ENCODE data around the gene FAM114A1.

Gene FAM114A1

DNA sequence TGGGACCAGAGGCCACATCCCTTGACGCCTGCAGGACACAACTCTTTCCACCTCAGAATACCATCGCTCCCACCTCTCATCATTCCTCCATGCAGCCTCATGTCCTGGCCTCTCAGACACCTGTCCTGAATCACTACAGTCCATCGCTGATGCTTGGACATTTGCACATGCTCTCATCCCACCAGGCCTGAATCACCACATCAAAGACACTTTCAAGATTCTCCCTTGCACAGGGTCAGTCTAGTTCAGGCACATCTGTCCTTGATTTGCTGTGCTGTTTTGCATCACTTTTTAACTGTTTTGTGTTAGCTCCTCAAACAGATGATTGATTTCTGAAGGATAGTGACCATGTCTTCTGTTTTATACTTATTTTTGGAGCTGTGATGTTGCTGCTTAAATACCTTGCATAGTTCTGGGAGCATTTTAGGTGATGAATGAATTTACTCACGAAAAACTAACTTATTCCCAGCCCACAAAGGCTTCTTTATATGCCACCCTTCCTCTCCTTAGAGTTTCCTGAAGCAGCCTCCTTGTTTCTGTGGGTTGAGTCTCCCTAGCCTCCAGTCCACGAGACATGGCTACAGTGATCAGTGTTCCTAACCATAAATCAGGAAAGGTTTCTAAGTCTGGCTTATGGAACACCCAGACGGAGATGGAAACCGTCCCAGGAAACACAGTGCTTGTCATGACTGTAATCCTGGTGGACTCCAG, 2.6 kb downstream of the FAM114A1 start:
- Histone ChIP-seq H3K27ac (ENCODE audit: insufficient read depth, low read depth, low read length, poor library complexity, severe bottlenecking) (no peak overlapping the region), H3K27me3 (ENCODE audit: control insufficient read depth, insufficient read depth, low read length, poor library complexity, severe bottlenecking) (peaks cover 8% of the 10 kb centered on the region), H3K4me3 (ENCODE audit: insufficient read depth, low read depth, low read length) (no peak overlapping the region), H3K36me3 (ENCODE audit: control insufficient read depth, insufficient read depth, low read length) (no peaks in the 10 kb centered on the region), H3K4me1 (ENCODE audit: control insufficient read depth, insufficient read depth, low read length) (no peaks in the 10 kb centered on the region), H3K9me3 (ENCODE audit: control insufficient read depth, low read length) (no peaks in the 10 kb centered on the region)
- WGBS, 2 experiments = 84 to 93% methylated on average over 7 of the region's 7 CpGs

DNA sequence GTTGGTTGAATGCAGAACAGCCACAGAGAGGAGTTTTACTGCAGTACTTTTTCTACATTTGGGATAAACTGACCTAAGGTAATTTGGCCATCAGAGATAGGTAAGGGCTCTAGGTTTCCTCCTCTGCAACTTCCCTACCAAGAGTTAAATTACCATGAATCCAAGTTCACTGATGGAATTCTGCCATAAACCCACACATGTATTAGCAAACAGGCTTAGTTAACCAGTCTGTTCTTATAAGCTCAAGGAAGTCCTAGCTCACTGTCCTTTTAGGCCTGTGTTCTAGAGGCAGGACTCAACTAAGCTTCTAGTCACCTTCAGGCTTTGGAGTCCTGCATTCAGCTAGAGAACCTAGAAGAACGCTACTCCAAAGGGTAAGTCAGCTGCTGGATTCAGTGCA, 4.0 kb downstream of the FAM114A1 start:
- Histone ChIP-seq H3K27me3 (ENCODE audit: control insufficient read depth, insufficient read depth, low read length, poor library complexity, severe bottlenecking) (peaks cover 8% of the 10 kb centered on the region), H3K4me3 (ENCODE audit: insufficient read depth, low read depth, low read length) (no peak overlapping the region), H3K27ac (ENCODE audit: insufficient read depth, low read depth, low read length, poor library complexity, severe bottlenecking) (no peak overlapping the region), H3K36me3 (ENCODE audit: control insufficient read depth, insufficient read depth, low read length) (no peaks in the 10 kb centered on the region), H3K4me1 (ENCODE audit: control insufficient read depth, insufficient read depth, low read length) (no peaks in the 10 kb centered on the region), H3K9me3 (ENCODE audit: control insufficient read depth, low read length) (no peaks in the 10 kb centered on the region)
- WGBS, 2 experiments = 98% methylated on average over 1 of the region's 1 CpG

DNA sequence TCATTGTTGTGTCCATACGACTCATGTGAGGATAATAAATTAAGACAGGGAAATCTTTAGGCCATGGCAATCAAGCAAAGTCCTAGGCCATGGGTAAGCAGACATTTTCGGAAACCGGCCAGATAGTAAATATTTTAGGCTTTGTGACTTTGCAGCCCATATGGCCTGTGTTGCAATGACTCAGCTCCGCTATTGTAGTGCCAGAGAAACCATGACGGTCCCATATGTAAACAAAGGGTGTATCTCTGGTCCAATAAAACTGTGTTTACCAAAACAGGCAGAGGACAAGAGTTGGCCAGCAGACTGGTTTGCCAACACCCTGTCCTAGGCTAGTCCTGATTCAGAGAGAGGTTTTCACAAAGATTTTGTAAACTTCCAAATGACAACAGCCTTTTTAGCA, 5.0 kb downstream of the FAM114A1 start:
- Histone ChIP-seq H3K27me3 (ENCODE audit: control insufficient read depth, insufficient read depth, low read length, poor library complexity, severe bottlenecking) (peaks cover 8% of the 10 kb centered on the region), H3K4me3 (ENCODE audit: insufficient read depth, low read depth, low read length) (no peak overlapping the region), H3K36me3 (ENCODE audit: control insufficient read depth, insufficient read depth, low read length) (no peaks in the 10 kb centered on the region), H3K27ac (ENCODE audit: insufficient read depth, low read depth, low read length, poor library complexity, severe bottlenecking) (no peak overlapping the region), H3K4me1 (ENCODE audit: control insufficient read depth, insufficient read depth, low read length) (no peaks in the 10 kb centered on the region), H3K9me3 (ENCODE audit: control insufficient read depth, low read length) (no peaks in the 10 kb centered on the region)
- WGBS, 2 experiments = 92% methylated on average over 5 of the region's 5 CpGs

DNA sequence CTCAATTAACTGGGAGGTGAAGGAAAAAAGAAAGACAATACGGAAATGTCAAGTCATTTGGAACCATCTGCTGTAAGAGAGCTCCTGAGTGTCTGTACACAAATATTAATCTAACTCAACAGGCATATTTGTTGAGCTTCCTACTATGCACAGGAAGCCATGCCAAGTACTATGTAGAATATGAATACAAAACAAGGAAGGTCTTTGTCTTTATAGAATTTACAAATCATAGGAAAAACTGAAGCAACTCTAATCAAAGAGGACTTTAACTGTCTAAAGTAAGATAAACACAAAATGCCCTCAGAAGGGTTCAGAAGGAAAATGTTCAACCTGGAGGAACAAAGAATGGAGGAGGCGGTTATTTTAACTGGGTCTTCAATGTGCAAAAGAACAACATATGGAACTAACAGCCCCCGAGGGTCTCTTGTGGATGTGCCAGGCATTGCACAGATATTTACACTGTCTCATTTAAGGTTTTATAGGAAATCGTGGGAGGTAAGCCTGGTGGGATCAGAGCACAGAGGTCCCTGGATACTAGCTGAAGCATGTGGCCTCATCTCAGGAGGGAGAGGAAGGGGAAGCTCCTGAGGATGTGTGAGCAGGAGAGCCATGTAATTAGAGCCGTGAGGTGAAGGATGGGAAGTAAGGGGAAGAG, 5.8 kb downstream of the FAM114A1 start:
- no peaks in the 10 kb centered on the region for H3K36me3 ChIP-seq (ENCODE audit: control insufficient read depth, insufficient read depth, low read length)
- no peaks in the 10 kb centered on the region for H3K4me1 ChIP-seq (ENCODE audit: control insufficient read depth, insufficient read depth, low read length)
- no peaks in the 10 kb centered on the region for H3K9me3 ChIP-seq (ENCODE audit: control insufficient read depth, low read length)
- no peak overlapping the region for H3K27ac ChIP-seq (ENCODE audit: insufficient read depth, low read depth, low read length, poor library complexity, severe bottlenecking)
- peaks cover under 1% of the 10 kb centered on the region for H3K27me3 ChIP-seq (ENCODE audit: control insufficient read depth, insufficient read depth, low read length, poor library complexity, severe bottlenecking)
- H3K4me3 ChIP-seq (ENCODE audit: insufficient read depth, low read depth, low read length) = no peak overlapping the region
- WGBS, 2 experiments = 89 to 91% methylated on average over 4 to 5 of the region's 5 CpGs

DNA sequence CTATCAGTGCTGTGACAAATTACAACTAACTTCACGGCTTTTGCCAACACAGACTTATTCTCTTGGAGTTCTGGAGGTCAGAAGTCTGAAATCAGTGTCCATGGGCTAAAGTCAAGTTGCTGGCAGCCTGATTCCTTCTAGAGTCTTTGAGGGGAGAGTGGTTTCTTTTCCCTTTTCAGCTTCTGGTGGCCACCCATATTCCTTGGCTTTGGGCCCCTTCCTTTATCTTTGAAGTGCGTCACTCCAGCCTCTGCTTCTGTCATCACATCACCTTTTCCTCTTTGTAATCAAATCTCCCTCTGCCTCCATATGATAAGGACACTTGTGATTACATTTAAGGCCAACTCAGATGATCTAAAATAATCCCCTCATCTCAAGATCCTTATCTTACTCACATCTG, 9.0 kb downstream of the FAM114A1 start:
- 90 to 93% methylated on average over 2 of the region's 2 CpGs for WGBS, 2 experiments
- H3K27ac ChIP-seq (ENCODE audit: insufficient read depth, low read depth, low read length, poor library complexity, severe bottlenecking) = no peak overlapping the region
- H3K9me3 ChIP-seq (ENCODE audit: control insufficient read depth, low read length) = no peaks in the 10 kb centered on the region
- H3K36me3 ChIP-seq (ENCODE audit: control insufficient read depth, insufficient read depth, low read length) = no peaks in the 10 kb centered on the region
- H3K4me1 ChIP-seq (ENCODE audit: control insufficient read depth, insufficient read depth, low read length) = no peaks in the 10 kb centered on the region
- H3K27me3 ChIP-seq (ENCODE audit: control insufficient read depth, insufficient read depth, low read length, poor library complexity, severe bottlenecking) = no peaks in the 10 kb centered on the region
- no peak overlapping the region for H3K4me3 ChIP-seq (ENCODE audit: insufficient read depth, low read depth, low read length)

DNA sequence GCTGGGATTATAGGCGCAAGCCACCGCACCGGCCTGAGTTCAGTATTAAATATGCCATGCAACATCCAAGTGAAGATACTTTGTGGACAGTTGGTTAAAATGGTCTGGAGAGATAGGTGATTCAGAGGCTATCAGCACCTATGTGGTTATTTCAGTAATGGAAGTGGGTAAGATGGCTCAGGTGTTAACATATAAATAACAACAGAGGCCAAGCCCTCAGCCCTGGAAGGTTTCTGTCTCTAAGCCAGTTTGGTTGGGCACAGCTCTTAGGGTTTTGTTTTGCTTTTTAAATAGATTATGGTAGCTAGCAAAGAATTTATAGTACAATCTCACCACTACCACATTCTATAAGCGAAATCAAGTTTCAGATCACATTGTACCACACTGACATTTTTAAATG, 16.6 kb downstream of the FAM114A1 start:
- Histone ChIP-seq H3K4me3 (ENCODE audit: insufficient read depth, low read depth, low read length) (no peak overlapping the region), H3K4me1 (ENCODE audit: control insufficient read depth, insufficient read depth, low read length) (no peaks in the 10 kb centered on the region), H3K27ac (ENCODE audit: insufficient read depth, low read depth, low read length, poor library complexity, severe bottlenecking) (no peak overlapping the region), H3K9me3 (ENCODE audit: control insufficient read depth, low read length) (no peaks in the 10 kb centered on the region), H3K36me3 (ENCODE audit: control insufficient read depth, insufficient read depth, low read length) (no peaks in the 10 kb centered on the region), H3K27me3 (ENCODE audit: control insufficient read depth, insufficient read depth, low read length, poor library complexity, severe bottlenecking) (no peaks in the 10 kb centered on the region)
- WGBS, 2 experiments = 89 to 96% methylated on average over 3 of the region's 4 CpGs

DNA sequence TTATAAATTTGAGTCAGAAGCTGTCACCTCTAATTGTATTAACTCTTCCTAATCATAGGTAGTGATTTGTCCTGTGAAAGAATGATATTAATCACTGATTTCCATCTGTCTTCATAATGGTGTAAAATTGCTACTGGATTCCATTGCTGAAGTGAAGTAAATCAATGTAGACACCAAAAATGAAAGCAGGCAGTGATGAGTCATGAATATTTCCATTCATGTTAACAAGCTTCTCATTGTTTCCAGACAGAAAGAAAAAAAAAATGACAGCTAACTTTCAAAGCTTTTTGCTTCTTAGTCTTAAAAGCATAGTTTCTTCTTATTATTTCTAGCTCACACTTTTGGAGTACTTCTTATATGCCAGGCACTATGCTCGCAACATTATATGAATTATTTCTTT, 21.5 kb downstream of the FAM114A1 start:
- H3K36me3 ChIP-seq (ENCODE audit: control insufficient read depth, insufficient read depth, low read length) = no peaks in the 10 kb centered on the region
- 100% methylated on average over 1 of the region's 1 CpG for WGBS, 2 experiments
- no peaks in the 10 kb centered on the region for H3K9me3 ChIP-seq (ENCODE audit: control insufficient read depth, low read length)
- H3K27me3 ChIP-seq (ENCODE audit: control insufficient read depth, insufficient read depth, low read length, poor library complexity, severe bottlenecking) = no peaks in the 10 kb centered on the region
- no peak overlapping the region for H3K27ac ChIP-seq (ENCODE audit: insufficient read depth, low read depth, low read length, poor library complexity, severe bottlenecking)
- no peaks in the 10 kb centered on the region for H3K4me1 ChIP-seq (ENCODE audit: control insufficient read depth, insufficient read depth, low read length)
- no peak overlapping the region for H3K4me3 ChIP-seq (ENCODE audit: insufficient read depth, low read depth, low read length)

DNA sequence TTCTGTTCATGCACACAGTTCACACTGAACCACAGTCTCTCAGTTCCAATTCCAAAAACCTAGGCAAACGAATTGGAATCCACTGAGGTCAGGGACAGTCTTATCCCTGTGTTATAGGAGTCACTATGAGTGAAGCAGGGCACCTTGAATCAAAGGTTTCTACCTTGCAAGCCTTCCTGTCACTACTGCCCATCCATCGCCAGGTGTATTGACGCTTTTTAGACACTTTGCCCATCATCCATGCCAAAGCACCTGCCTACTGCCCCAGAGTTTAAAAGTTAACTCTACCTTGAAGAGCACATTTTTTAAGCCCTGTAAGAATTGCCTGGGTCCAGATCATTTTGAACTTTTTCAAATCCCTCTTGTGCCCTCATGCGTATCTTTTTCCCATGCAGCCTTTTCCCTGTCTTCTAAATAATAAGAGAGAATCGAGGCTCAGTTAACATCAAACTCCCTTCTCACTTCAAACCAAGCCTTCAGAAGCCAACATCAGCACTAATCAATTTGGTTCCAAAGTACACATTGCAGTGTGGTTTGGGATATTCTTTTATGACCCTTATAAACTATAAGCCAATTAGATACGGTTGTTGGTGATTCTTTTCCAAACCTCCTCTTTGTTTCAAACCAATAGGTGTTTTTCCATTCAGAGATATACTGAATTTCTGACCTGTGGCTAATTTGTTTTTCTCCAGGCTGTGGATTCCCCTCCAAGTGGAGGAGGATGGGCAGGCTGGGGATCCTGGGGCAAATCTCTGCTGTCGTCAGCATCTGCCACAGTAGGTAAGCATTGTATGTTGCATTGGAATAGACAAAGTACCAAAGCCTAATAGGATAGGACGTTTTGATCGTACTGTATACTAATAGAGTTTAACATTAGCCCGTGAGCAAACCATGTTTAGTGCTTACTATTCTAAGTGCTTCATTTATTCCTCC, 23.7 kb downstream of the FAM114A1 start:
- Histone ChIP-seq H3K36me3 (ENCODE audit: control insufficient read depth, insufficient read depth, low read length) (no peaks in the 10 kb centered on the region), H3K4me1 (ENCODE audit: control insufficient read depth, insufficient read depth, low read length) (no peaks in the 10 kb centered on the region), H3K27me3 (ENCODE audit: control insufficient read depth, insufficient read depth, low read length, poor library complexity, severe bottlenecking) (no peaks in the 10 kb centered on the region), H3K9me3 (ENCODE audit: control insufficient read depth, low read length) (no peaks in the 10 kb centered on the region), H3K4me3 (ENCODE audit: insufficient read depth, low read depth, low read length) (no peak overlapping the region), H3K27ac (ENCODE audit: insufficient read depth, low read depth, low read length, poor library complexity, severe bottlenecking) (no peak overlapping the region)
- 92% methylated on average over 10 of the region's 10 CpGs for WGBS, 2 experiments

DNA sequence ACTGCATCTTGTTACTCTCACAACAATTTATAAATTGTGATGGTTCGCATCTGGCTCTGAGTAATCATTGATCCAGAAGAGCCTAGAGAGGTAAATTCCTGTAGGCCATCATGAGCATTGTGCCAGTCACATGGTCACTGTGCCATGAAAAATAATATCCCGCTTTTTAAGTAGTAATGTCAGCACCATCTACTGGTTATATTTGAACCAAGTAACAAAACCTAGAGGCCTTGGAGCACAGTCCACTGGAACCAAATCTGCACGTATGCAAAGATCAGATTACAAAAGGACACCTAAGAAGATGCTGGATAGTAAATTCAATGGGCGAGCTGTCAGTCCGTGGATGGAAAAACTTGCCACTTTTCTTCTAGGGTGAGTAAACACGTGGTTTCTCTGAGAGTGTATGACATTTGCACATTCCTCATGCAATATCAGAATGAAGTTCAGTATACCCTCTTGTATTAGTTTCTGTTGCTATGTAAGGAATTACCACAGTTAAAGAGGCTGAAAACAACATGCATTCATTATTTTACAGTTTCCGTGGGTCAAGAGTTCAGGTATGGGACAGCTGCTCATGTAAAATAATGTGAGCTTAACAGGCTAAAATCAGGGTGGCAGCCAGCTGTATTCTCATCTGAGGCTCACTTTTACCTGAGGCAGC, 26.8 kb downstream of the FAM114A1 start:
- no peaks in the 10 kb centered on the region for H3K9me3 ChIP-seq (ENCODE audit: control insufficient read depth, low read length)
- H3K27ac ChIP-seq (ENCODE audit: insufficient read depth, low read depth, low read length, poor library complexity, severe bottlenecking) = no peak overlapping the region
- no peak overlapping the region for H3K4me3 ChIP-seq (ENCODE audit: insufficient read depth, low read depth, low read length)
- H3K36me3 ChIP-seq (ENCODE audit: control insufficient read depth, insufficient read depth, low read length) = no peaks in the 10 kb centered on the region
- 95 to 99% methylated on average over 7 of the region's 7 CpGs for WGBS, 2 experiments
- H3K27me3 ChIP-seq (ENCODE audit: control insufficient read depth, insufficient read depth, low read length, poor library complexity, severe bottlenecking) = no peaks in the 10 kb centered on the region
- H3K4me1 ChIP-seq (ENCODE audit: control insufficient read depth, insufficient read depth, low read length) = no peaks in the 10 kb centered on the region

DNA sequence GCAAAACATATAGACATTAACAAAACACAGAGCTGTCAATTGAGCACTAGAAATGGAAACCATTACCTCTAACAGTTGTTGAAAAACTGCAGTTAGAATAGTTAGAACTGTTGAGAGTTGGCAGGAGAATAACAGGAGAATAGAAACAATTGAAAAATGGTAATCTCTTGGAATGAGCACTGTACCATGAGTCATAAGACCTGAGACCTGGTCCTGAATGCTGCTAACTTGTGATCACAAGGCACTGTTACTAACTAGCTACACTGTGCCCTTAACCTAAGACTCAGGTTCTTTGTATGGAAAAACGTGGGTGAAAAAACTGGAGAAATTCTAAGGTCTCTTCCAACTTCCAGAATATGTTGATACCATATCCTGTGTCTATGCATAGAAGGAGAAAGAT, 29.3 kb downstream of the FAM114A1 start:
- no peak overlapping the region for H3K4me3 ChIP-seq (ENCODE audit: insufficient read depth, low read depth, low read length)
- H3K27ac ChIP-seq (ENCODE audit: insufficient read depth, low read depth, low read length, poor library complexity, severe bottlenecking) = no peak overlapping the region
- no peaks in the 10 kb centered on the region for H3K4me1 ChIP-seq (ENCODE audit: control insufficient read depth, insufficient read depth, low read length)
- H3K9me3 ChIP-seq (ENCODE audit: control insufficient read depth, low read length) = no peaks in the 10 kb centered on the region
- no peaks in the 10 kb centered on the region for H3K36me3 ChIP-seq (ENCODE audit: control insufficient read depth, insufficient read depth, low read length)
- no peaks in the 10 kb centered on the region for H3K27me3 ChIP-seq (ENCODE audit: control insufficient read depth, insufficient read depth, low read length, poor library complexity, severe bottlenecking)
- 80 to 92% methylated on average over 1 of the region's 1 CpG for WGBS, 2 experiments
